ENCODE data around the gene CXCR5.

Gene CXCR5

GRCh38 chr11:118921121-118921928 lies 37.6 kb downstream of the CXCR5 start:
- TF ChIP-seq CTCF (conservative IDR thresholded peaks at IDR 0.05): no peak
- H3K27ac ChIP-seq: peak overlapping the region; percentile 97

GRCh38 chr11:118921929-118922744 lies 38.4 kb downstream of the CXCR5 start:
- TF ChIP-seq CTCF (conservative IDR thresholded peaks at IDR 0.05): no peak
- peak overlapping the region; percentile 97 for H3K27ac ChIP-seq

- no peak for TF ChIP-seq CTCF (conservative IDR thresholded peaks at IDR 0.05)
- peak overlapping the region; percentile 97 for H3K27ac ChIP-seq
Observed at GRCh38 chr11:118922745-118923627, 39.3 kb downstream of the CXCR5 start.

GRCh38 chr11:118923721-118924587 lies 40.3 kb downstream of the CXCR5 start:
- no peak for TF ChIP-seq CTCF (conservative IDR thresholded peaks at IDR 0.05)
- peak overlapping the region; percentile 97 for H3K27ac ChIP-seq

GRCh38 chr11:118924591-118925585 lies 41.2 kb downstream of the CXCR5 start:
- H3K27ac ChIP-seq: peak overlapping the region; percentile 97
- TF ChIP-seq CTCF (conservative IDR thresholded peaks at IDR 0.05): no peak

Data from VCaP (cell line).